AG09309 (cell line): ENCODE data around the gene DOCK2.

ENCODE experiments used
- DNase-seq: peaks from one replicate; pipeline ENCODE4 v3.0.0-alpha.2; 2010; ENCODE audit warnings: low read depth
- H3K4me3 ChIP-seq: 2 replicates; pipeline ENCODE4 v1.5.1; 2011; ENCODE audit warnings: mild to moderate bottlenecking, low read depth, low read length, moderate library complexity; ENCODE audit not compliant: control insufficient read depth
- TF ChIP-seq, protein P1 (sequence below): IDR thresholded peaks from 2 replicates; pipeline ENCODE4 v1.5.1; 2011; ENCODE audit warnings: mild to moderate bottlenecking, low read depth, low read length, inconsistent platforms; ENCODE audit not compliant: insufficient read depth, control insufficient read depth; ENCODE audit errors: missing control alignments

DOCK2 gene

DNA sequence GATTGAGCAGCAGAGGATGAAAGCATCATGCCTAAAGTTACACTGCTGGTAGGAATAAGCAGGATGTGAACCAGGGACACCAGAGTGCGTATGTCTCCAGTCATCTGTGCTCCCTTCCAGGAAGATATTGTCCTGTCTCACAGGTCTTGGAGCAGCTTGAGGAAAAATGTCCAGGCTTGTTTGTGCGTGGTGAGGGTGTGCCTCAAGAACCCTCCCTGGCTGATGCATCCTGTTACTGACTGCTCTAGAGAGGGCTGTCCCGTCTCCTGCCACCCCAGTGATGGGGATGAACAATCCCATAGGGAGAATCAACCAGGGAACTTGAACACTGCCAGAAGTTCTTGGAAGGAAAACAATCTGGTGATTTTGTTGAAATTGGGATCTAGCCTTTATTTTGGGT lies 211.2 kb downstream of the DOCK2 start:
- no peak overlapping the region for H3K4me3 ChIP-seq
- no peak for DNase-seq
- TF ChIP-seq, protein P1, sequence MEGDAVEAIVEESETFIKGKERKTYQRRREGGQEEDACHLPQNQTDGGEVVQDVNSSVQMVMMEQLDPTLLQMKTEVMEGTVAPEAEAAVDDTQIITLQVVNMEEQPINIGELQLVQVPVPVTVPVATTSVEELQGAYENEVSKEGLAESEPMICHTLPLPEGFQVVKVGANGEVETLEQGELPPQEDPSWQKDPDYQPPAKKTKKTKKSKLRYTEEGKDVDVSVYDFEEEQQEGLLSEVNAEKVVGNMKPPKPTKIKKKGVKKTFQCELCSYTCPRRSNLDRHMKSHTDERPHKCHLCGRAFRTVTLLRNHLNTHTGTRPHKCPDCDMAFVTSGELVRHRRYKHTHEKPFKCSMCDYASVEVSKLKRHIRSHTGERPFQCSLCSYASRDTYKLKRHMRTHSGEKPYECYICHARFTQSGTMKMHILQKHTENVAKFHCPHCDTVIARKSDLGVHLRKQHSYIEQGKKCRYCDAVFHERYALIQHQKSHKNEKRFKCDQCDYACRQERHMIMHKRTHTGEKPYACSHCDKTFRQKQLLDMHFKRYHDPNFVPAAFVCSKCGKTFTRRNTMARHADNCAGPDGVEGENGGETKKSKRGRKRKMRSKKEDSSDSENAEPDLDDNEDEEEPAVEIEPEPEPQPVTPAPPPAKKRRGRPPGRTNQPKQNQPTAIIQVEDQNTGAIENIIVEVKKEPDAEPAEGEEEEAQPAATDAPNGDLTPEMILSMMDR, result no peak

DNA sequence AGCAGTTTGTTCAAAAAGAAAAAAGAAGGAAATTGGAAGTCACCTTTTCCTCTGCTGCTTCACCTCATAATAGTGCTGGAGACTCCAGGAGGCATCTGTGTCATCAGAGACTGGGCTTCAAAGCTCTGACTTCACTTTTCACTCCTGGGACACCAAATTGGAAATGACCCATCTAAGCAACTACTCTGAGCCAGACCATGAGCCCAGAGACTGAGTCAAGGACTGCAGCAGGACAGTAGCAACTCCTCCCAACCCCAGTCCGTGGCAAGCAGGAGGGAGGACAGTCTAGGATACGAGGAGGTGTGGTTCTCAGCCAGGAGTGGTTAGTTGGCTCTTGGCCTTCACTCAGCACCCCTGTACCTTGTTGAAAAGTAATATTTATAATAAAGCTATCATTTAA lies 211.7 kb downstream of the DOCK2 start:
- no peak for DNase-seq
- no peak overlapping the region for H3K4me3 ChIP-seq
- TF ChIP-seq, protein P1, result no peak

DNA sequence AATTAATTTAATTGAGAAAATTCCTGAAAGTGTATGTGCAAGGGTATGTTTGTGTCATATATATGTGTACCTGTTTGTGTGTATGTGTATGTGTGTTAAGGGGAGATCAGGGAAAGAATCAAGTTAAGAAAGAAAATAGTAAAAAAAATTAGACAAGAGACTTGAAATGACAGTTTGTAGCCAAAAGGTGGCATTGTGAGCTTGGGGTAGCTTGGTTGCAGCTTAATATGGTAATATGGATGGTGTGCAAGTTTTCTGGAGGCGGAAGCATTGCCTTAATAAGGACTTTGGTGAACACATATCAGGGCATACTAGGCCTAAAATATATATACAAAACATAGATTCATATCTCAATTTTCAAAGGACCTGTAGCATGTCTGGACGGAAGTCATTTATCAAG lies 213.3 kb downstream of the DOCK2 start:
- no peak for DNase-seq
- TF ChIP-seq, protein P1, result no peak
- H3K4me3 ChIP-seq, result no peak overlapping the region

DNA sequence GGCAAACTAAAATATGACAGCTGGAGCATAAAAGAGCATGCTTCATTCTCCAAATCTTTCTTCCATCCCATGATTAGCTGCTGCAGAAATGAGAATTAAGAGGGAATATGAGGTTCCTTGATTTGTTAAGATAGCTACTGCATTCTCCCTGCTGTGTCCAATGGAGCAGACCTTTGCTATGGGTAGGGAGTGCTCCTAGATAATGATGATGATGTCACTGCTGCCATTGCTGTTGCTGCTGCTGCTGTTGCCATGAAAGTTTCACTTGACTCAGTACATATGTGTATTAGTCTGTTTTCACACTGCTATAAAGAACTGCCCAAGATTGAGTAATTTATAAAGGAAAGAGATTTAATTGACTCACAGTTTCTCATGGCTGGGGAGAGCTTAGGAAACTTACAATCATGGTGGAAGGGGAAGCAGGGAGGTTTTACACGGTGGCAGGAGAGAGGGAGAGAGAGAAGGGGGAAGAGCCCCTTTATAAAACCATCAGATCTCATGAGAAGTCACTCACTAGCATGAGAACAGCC lies 214.3 kb downstream of the DOCK2 start:
- H3K4me3 ChIP-seq, result no peak overlapping the region
- TF ChIP-seq, protein P1, result no peak
- DNase-seq, result no peak

DNA sequence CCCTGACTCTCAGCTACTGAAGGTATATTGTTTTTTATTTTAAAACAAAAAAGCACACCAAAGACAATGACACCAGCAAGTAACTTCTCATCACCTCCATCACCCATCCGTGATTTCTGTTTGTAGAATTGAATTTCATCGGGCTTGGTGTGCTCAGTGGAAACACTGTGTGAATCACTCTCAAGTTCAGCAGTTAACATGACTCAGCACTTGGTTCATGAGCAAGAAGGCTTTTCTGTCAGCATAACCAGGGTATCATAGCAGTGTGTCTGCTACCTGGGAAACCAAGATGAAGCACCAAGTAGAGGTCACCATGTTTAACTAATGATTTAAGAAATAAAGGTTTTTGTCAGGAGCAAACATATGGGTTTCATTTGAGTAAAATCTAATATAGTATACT lies 219.5 kb downstream of the DOCK2 start:
- no peak overlapping the region for H3K4me3 ChIP-seq
- peak; percentile 83 for DNase-seq
- TF ChIP-seq, protein P1, result no peak

DNA sequence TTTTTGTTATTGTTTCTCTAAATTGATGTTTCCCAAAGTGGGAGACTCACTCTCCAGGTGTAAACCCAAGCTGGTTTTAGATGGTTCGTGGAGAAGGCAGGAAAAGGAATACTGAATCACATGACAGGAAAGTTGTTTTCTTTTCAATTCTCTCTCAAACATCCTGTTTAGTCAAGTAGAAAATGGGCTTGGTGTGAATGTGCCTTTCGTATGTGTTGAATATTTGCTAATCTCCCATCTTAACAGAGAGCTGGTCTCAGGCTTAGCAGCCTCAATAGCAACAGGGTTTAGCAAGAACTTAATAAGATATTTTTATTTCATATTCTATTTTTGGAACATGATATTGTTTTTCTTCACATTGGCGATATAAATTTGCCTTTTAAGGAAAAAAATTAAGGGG lies 223.5 kb downstream of the DOCK2 start:
- TF ChIP-seq, protein P1, result no peak
- DNase-seq, result no peak
- no peak overlapping the region for H3K4me3 ChIP-seq

DNA sequence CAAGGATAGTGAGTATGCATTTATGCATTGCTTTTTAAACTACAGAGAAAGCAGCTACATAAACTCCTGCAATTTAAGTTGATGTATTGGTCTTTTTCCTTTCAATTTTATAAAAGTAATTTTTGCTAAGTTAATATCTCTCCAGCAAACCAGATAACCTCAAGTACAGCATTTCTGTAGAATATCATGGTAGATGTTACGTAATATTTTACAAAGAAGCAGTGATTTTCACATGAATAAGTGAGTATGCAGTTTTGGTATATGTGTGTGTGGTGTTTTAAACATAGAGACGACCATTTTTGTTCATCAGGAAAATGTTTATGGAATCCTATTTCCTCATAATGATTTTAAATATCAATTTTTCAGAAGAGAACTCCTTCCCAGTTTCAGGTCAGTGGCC lies 224.4 kb downstream of the DOCK2 start:
- no peak overlapping the region for H3K4me3 ChIP-seq
- TF ChIP-seq, protein P1, result no peak
- DNase-seq, result no peak
